ENCODE data around the gene MLF1.

The MLF1 gene

GRCh38 chr3:158574646-158575045 lies 3.7 kb downstream of the MLF1 start:
- no peak for DNase-seq (ENCODE audit: low spot score)

- no peak for DNase-seq (ENCODE audit: low spot score)
Measured at GRCh38 chr3:158590223-158590622, 19.2 kb downstream of the MLF1 start.

- DNase-seq (ENCODE audit: low spot score), result no peak
Measured at GRCh38 chr3:158600787-158601186, 29.8 kb downstream of the MLF1 start.

- no peak for DNase-seq (ENCODE audit: low spot score)
Measured at GRCh38 chr3:158602227-158602626, 31.2 kb downstream of the MLF1 start.

GRCh38 chr3:158617982-158618875 lies 47.2 kb downstream of the MLF1 start:
- no peak for DNase-seq (ENCODE audit: low spot score)

GRCh38 chr3:158625881-158626280 lies 54.9 kb downstream of the MLF1 start:
- no peak for DNase-seq (ENCODE audit: low spot score)

GRCh38 chr3:158631981-158632380 lies 61.0 kb downstream of the MLF1 start:
- DNase-seq (ENCODE audit: low spot score), result no peak

- no peak for DNase-seq (ENCODE audit: low spot score)
Measured at GRCh38 chr3:158640646-158641045, 69.7 kb downstream of the MLF1 start.

GRCh38 chr3:158642005-158642404 lies 71.0 kb downstream of the MLF1 start:
- DNase-seq (ENCODE audit: low spot score), result no peak

GRCh38 chr3:158642474-158643210 lies 71.6 kb downstream of the MLF1 start:
- DNase-seq (ENCODE audit: low spot score), result no peak

- peak; percentile 89 for DNase-seq (ENCODE audit: low spot score)
Measured at GRCh38 chr3:158644345-158644908, 73.4 kb downstream of the MLF1 start, which contains the start of gene GFM1. TSS of gene GFM1 (plus strand) at chr3:158644527. CDS start at chr3:158644635, 108 bp downstream.

- no peak for DNase-seq (ENCODE audit: low spot score)
Measured at GRCh38 chr3:158649791-158650190, 78.8 kb downstream of the MLF1 start.

GRCh38 chr3:158651192-158651591 lies 80.2 kb downstream of the MLF1 start:
- DNase-seq (ENCODE audit: low spot score), result no peak

GRCh38 chr3:158652463-158652862 lies 81.5 kb downstream of the MLF1 start:
- DNase-seq (ENCODE audit: low spot score), result no peak

Measured in ecto neural progenitor cell (in vitro differentiated cells).